Measurements from ENCODE around the gene BLOC1S4. TPM values are rescaled to one million over a fixed set of nuclear protein-coding genes. Genes with fewer than 3 reads are reported as not detected.
"Not testable (repeated sequence)": the region's sequence is repeated elsewhere in the genome, so short reads cannot be mapped to it uniquely, and the experiment has no call there.

BLOC1S4 gene
- polyA plus RNA-seq, 1 donor from 2014 or later: 55.9 TPM

- peak overlapping the region in 1 of 4 donors; percentile 86 for H3K4me3 Mint-ChIP-seq
- H3K27ac Mint-ChIP-seq: peak overlapping the region in 2 of 3 donors; percentile 28 to 84
- peaks cover 11 to 30% (median 18%) of the 10 kb centered on the region in 3 donors for H3K4me1 Mint-ChIP-seq
Observed at GRCh38 chr4:6719611-6720179, 3.7 kb downstream of the BLOC1S4 start.

GRCh38 chr4:6720202-6720699 lies 4.3 kb downstream of the BLOC1S4 start:
- Mint-ChIP-seq H3K27me3 (no peaks in the 10 kb centered on the region), H3K27ac (peak overlapping the region in 2 of 3 donors; percentile 23 to 39), H3K4me1 (peaks cover 11 to 29% (median 18%) of the 10 kb centered on the region in 3 donors), H3K4me3 (peak overlapping the region in 2 of 4 donors; percentile 21 to 43), H3K36me3 (no peaks in the 10 kb centered on the region), H3K9me3 (no peaks in the 10 kb centered on the region)

More at GRCh38 chr4:6719611-6720179, 3.7 kb downstream of the BLOC1S4 start:
- Mint-ChIP-seq H3K9me3 (no peaks in the 10 kb centered on the region), H3K27me3 (no peaks in the 10 kb centered on the region), H3K36me3 (no peaks in the 10 kb centered on the region)

- H3K4me1 Mint-ChIP-seq: peaks cover 9 to 22% (median 13%) of the 10 kb centered on the region in 3 donors
- no peaks in the 10 kb centered on the region for H3K36me3 Mint-ChIP-seq
- H3K27ac Mint-ChIP-seq: peak overlapping the region in 1 of 3 donors; percentile 37
- H3K4me3 Mint-ChIP-seq: peak overlapping the region in 1 of 4 donors; percentile 54
- no peaks in the 10 kb centered on the region for H3K9me3 Mint-ChIP-seq
- no peaks in the 10 kb centered on the region for H3K27me3 Mint-ChIP-seq
Observed at GRCh38 chr4:6721121-6721520, 5.1 kb downstream of the BLOC1S4 start.

- Mint-ChIP-seq H3K4me1 (peaks cover 5 to 17% (median 13%) of the 10 kb centered on the region in 3 donors), H3K4me3 (no peak overlapping the region), H3K27me3 (no peaks in the 10 kb centered on the region), H3K36me3 (no peaks in the 10 kb centered on the region), H3K9me3 (no peaks in the 10 kb centered on the region), H3K27ac (no peak overlapping the region)
Observed at GRCh38 chr4:6722891-6723290, 6.9 kb downstream of the BLOC1S4 start.

GRCh38 chr4:6723851-6724250 lies 7.9 kb downstream of the BLOC1S4 start:
- Mint-ChIP-seq H3K36me3 (no peaks in the 10 kb centered on the region), H3K27ac (no peak overlapping the region), H3K4me3 (no peak overlapping the region)

GRCh38 chr4:6724421-6725111 lies 8.6 kb downstream of the BLOC1S4 start:
- no peaks in the 10 kb centered on the region for H3K27me3 Mint-ChIP-seq
- H3K4me3 Mint-ChIP-seq: no peak overlapping the region
- no peak overlapping the region for H3K27ac Mint-ChIP-seq
- peaks cover 0 to 5% (median 2%) of the 10 kb centered on the region in 3 donors for H3K4me1 Mint-ChIP-seq
- H3K36me3 Mint-ChIP-seq: no peaks in the 10 kb centered on the region
- no peaks in the 10 kb centered on the region for H3K9me3 Mint-ChIP-seq

More at GRCh38 chr4:6723851-6724250, 7.9 kb downstream of the BLOC1S4 start:
- Mint-ChIP-seq H3K9me3 (no peaks in the 10 kb centered on the region), H3K4me1 (peaks cover 2 to 11% (median 5%) of the 10 kb centered on the region in 3 donors), H3K27me3 (no peaks in the 10 kb centered on the region)

GRCh38 chr4:6725427-6725961 lies 9.5 kb downstream of the BLOC1S4 start:
- H3K27ac Mint-ChIP-seq, H3K9me3 Mint-ChIP-seq, H3K4me1 Mint-ChIP-seq, H3K4me3 Mint-ChIP-seq, H3K27me3 Mint-ChIP-seq, H3K36me3 Mint-ChIP-seq: not testable (repeated sequence)

- H3K4me3 Mint-ChIP-seq: no peak overlapping the region
- peaks cover 2% of the 10 kb centered on the region for H3K27me3 Mint-ChIP-seq
- H3K36me3 Mint-ChIP-seq: no peaks in the 10 kb centered on the region
- no peaks in the 10 kb centered on the region for H3K4me1 Mint-ChIP-seq
- no peaks in the 10 kb centered on the region for H3K9me3 Mint-ChIP-seq
- H3K27ac Mint-ChIP-seq: peak overlapping the region in 1 of 3 donors; percentile 39
Observed at GRCh38 chr4:6727081-6727942, 11.3 kb downstream of the BLOC1S4 start.

- Mint-ChIP-seq H3K27ac (peak overlapping the region in 1 of 3 donors; percentile 39), H3K9me3 (no peaks in the 10 kb centered on the region), H3K4me3 (no peak overlapping the region), H3K4me1 (no peaks in the 10 kb centered on the region), H3K36me3 (no peaks in the 10 kb centered on the region), H3K27me3 (peaks cover 2% of the 10 kb centered on the region)
Observed at GRCh38 chr4:6727943-6728250, 11.9 kb downstream of the BLOC1S4 start.

- Mint-ChIP-seq H3K27ac (peak overlapping the region in 1 of 3 donors; percentile 86), H3K4me1 (no peaks in the 10 kb centered on the region), H3K9me3 (no peaks in the 10 kb centered on the region), H3K4me3 (no peak overlapping the region), H3K36me3 (no peaks in the 10 kb centered on the region), H3K27me3 (peaks cover 4% of the 10 kb centered on the region)
Observed at GRCh38 chr4:6728320-6729029, 12.5 kb downstream of the BLOC1S4 start.

- H3K36me3 Mint-ChIP-seq: no peaks in the 10 kb centered on the region
- H3K9me3 Mint-ChIP-seq: no peaks in the 10 kb centered on the region
- peaks cover 14% of the 10 kb centered on the region for H3K27me3 Mint-ChIP-seq
- no peaks in the 10 kb centered on the region for H3K4me1 Mint-ChIP-seq
- no peak overlapping the region for H3K4me3 Mint-ChIP-seq
- no peak overlapping the region for H3K27ac Mint-ChIP-seq
Observed at GRCh38 chr4:6730603-6731317, 14.8 kb downstream of the BLOC1S4 start.

GRCh38 chr4:6731318-6731675 lies 15.3 kb downstream of the BLOC1S4 start:
- no peaks in the 10 kb centered on the region for H3K9me3 Mint-ChIP-seq
- no peak overlapping the region for H3K27ac Mint-ChIP-seq
- no peaks in the 10 kb centered on the region for H3K4me1 Mint-ChIP-seq
- peaks cover 14% of the 10 kb centered on the region for H3K27me3 Mint-ChIP-seq
- no peaks in the 10 kb centered on the region for H3K36me3 Mint-ChIP-seq
- no peak overlapping the region for H3K4me3 Mint-ChIP-seq

GRCh38 chr4:6731780-6732179 lies 15.8 kb downstream of the BLOC1S4 start:
- H3K27ac Mint-ChIP-seq: no peak overlapping the region

More at GRCh38 chr4:6731780-6732179, 15.8 kb downstream of the BLOC1S4 start:
- Mint-ChIP-seq H3K9me3 (no peaks in the 10 kb centered on the region), H3K4me3 (no peak overlapping the region), H3K36me3 (no peaks in the 10 kb centered on the region), H3K4me1 (no peaks in the 10 kb centered on the region), H3K27me3 (peaks cover 15% of the 10 kb centered on the region)

Measured in IgD-negative memory B cell (primary cell).